ENCODE data around the gene CACNA2D3. TPM values are rescaled to one million over a fixed set of nuclear protein-coding genes. Genes with fewer than 3 reads are reported as not detected.
"Not testable (repeated sequence)": the region's sequence is repeated elsewhere in the genome, so short reads cannot be mapped to it uniquely, and the experiment has no call there.

The CACNA2D3 gene
- total RNA-seq, 1 donor from 2014 or later = 0.70 TPM

- H4K20me1 ChIP-seq (ENCODE audit: insufficient read depth, low read length) = no peaks in the 10 kb centered on the region
- no peaks in the 10 kb centered on the region for H3K36me3 ChIP-seq (ENCODE audit: insufficient read depth, low read length)
- Mint-ChIP-seq H3K9me3 (ENCODE audit: unreplicated experiment) (no peaks in the 10 kb centered on the region), H3K4me3 (ENCODE audit: unreplicated experiment) (no peak overlapping the region), H3K36me3 (ENCODE audit: low read depth, unreplicated experiment) (no peaks in the 10 kb centered on the region), H3K27me3 (ENCODE audit: low read depth, unreplicated experiment) (peaks cover 4% of the 10 kb centered on the region), H3K4me1 (ENCODE audit: low read depth, unreplicated experiment) (no peaks in the 10 kb centered on the region), H3K27ac (ENCODE audit: unreplicated experiment) (no peak overlapping the region)
- no peak overlapping the region for H3K4me2 ChIP-seq (ENCODE audit: low read length)
- no peak overlapping the region for H2AFZ ChIP-seq (ENCODE audit: low read depth, low read length)
- H3K4me3 ChIP-seq (ENCODE audit: insufficient read depth, low read depth, low read length) = no peak overlapping the region
- H3K27me3 ChIP-seq (ENCODE audit: insufficient read depth, low read length) = no peaks in the 10 kb centered on the region
- H3K9ac ChIP-seq (ENCODE audit: low read length) = no peak overlapping the region
- no peak for FAIRE-seq
- H3K4me1 ChIP-seq (ENCODE audit: insufficient read depth, low read length) = no peaks in the 10 kb centered on the region
- no peak overlapping the region for H3K27ac ChIP-seq (ENCODE audit: low read depth, low read length)
- no peaks in the 10 kb centered on the region for H3K79me2 ChIP-seq (ENCODE audit: insufficient read depth, low read length)
- H3K9me3 ChIP-seq (ENCODE audit: insufficient read depth, low read depth, low read length) = no peaks in the 10 kb centered on the region
- TF ChIP-seq EZH2 (IDR thresholded peaks at IDR 0.05; ENCODE audit: insufficient read depth, low read length) = no peak
- TF ChIP-seq CTCF (IDR thresholded peaks at IDR 0.05; ENCODE audit: insufficient read depth, low read depth, low read length) = no peak
- DNase-seq (ENCODE audit: low read depth) = no peak
These were observed 23.0 kb upstream of the CACNA2D3 start for GRCh38 chr3:54099381-54099780.

- H3K36me3 Mint-ChIP-seq (ENCODE audit: low read depth, unreplicated experiment) = no peaks in the 10 kb centered on the region
- no peaks in the 10 kb centered on the region for H3K79me2 ChIP-seq (ENCODE audit: insufficient read depth, low read length)
- H3K4me2 ChIP-seq (ENCODE audit: low read length) = no peak overlapping the region
- H3K4me3 Mint-ChIP-seq (ENCODE audit: unreplicated experiment) = no peak overlapping the region
- no peak overlapping the region for H3K9ac ChIP-seq (ENCODE audit: low read length)
- peaks cover 4% of the 10 kb centered on the region for H3K27me3 Mint-ChIP-seq (ENCODE audit: low read depth, unreplicated experiment)
- H3K27ac ChIP-seq (ENCODE audit: low read depth, low read length) = no peak overlapping the region
- FAIRE-seq (no peak), DNase-seq (ENCODE audit: low read depth) (no peak)
- no peaks in the 10 kb centered on the region for H3K9me3 Mint-ChIP-seq (ENCODE audit: unreplicated experiment)
- H3K9me3 ChIP-seq (ENCODE audit: insufficient read depth, low read depth, low read length) = no peaks in the 10 kb centered on the region
- no peak overlapping the region for H3K4me3 ChIP-seq (ENCODE audit: insufficient read depth, low read depth, low read length)
- H2AFZ ChIP-seq (ENCODE audit: low read depth, low read length) = no peak overlapping the region
- no peaks in the 10 kb centered on the region for H3K27me3 ChIP-seq (ENCODE audit: insufficient read depth, low read length)
- no peak overlapping the region for H3K27ac Mint-ChIP-seq (ENCODE audit: unreplicated experiment)
- H3K4me1 Mint-ChIP-seq (ENCODE audit: low read depth, unreplicated experiment) = no peaks in the 10 kb centered on the region
- no peaks in the 10 kb centered on the region for H3K36me3 ChIP-seq (ENCODE audit: insufficient read depth, low read length)
- H4K20me1 ChIP-seq (ENCODE audit: insufficient read depth, low read length) = no peaks in the 10 kb centered on the region
- TF ChIP-seq EZH2 (IDR thresholded peaks at IDR 0.05; ENCODE audit: insufficient read depth, low read length) (no peak), CTCF (IDR thresholded peaks at IDR 0.05; ENCODE audit: insufficient read depth, low read depth, low read length) (no peak)
- H3K4me1 ChIP-seq (ENCODE audit: insufficient read depth, low read length) = no peaks in the 10 kb centered on the region
These were observed 18.3 kb upstream of the CACNA2D3 start for GRCh38 chr3:54104084-54104483.

GRCh38 chr3:54116129-54116528, 6.2 kb upstream of the CACNA2D3 start:
- H3K4me3 Mint-ChIP-seq (ENCODE audit: unreplicated experiment); H3K36me3 ChIP-seq (ENCODE audit: insufficient read depth, low read length); H2AFZ ChIP-seq (ENCODE audit: low read depth, low read length); H3K4me1 ChIP-seq (ENCODE audit: insufficient read depth, low read length); H3K36me3 Mint-ChIP-seq (ENCODE audit: low read depth, unreplicated experiment); FAIRE-seq; H3K27ac ChIP-seq (ENCODE audit: low read depth, low read length); H3K4me1 Mint-ChIP-seq (ENCODE audit: low read depth, unreplicated experiment); H3K79me2 ChIP-seq (ENCODE audit: insufficient read depth, low read length); H4K20me1 ChIP-seq (ENCODE audit: insufficient read depth, low read length); H3K27ac Mint-ChIP-seq (ENCODE audit: unreplicated experiment); H3K4me3 ChIP-seq (ENCODE audit: insufficient read depth, low read depth, low read length); H3K9me3 ChIP-seq (ENCODE audit: insufficient read depth, low read depth, low read length); H3K9ac ChIP-seq (ENCODE audit: low read length); DNase-seq (ENCODE audit: low read depth); H3K4me2 ChIP-seq (ENCODE audit: low read length): not testable (repeated sequence)
- H3K27me3 ChIP-seq (ENCODE audit: insufficient read depth, low read length) = peaks cover 18% of the 10 kb centered on the region
- H3K27me3 Mint-ChIP-seq (ENCODE audit: low read depth, unreplicated experiment) = peaks cover 54% of the 10 kb centered on the region
- H3K9me3 Mint-ChIP-seq (ENCODE audit: unreplicated experiment) = peaks cover 10% of the 10 kb centered on the region
